BJ (cell line): ENCODE data around the gene SPSB1. TPM values are rescaled to one million over a fixed set of nuclear protein-coding genes. Genes with fewer than 3 reads are reported as not detected.

Source experiments
- CTCF ChIA-PET: fragments of 350-600 bp; formaldehyde crosslinking; extraction: SDS; loops from one replicate; lab custom pipeline; 2021; ENCODE audit warnings: antibody characterized with exemption, inconsistent platforms; lab: Yijun Ruan, JAX
- POLR2A ChIA-PET: fragments of 300-600 bp; sonication (Branson Sonifier 250); formaldehyde crosslinking; extraction: SDS; loops from one replicate; lab custom pipeline; 2021; ENCODE audit warnings: antibody characterized with exemption; lab: Charles Lee
- DNase-seq: peaks from one replicate; pipeline ENCODE4 v3.0.0-alpha.2; 2011; ENCODE audit warnings: low read depth
- H3K27me3 ChIP-seq: 2 replicates; pipeline ENCODE4 v1.6.0; 2011; ENCODE audit warnings: low read length; ENCODE audit not compliant: control insufficient read depth, insufficient read depth
- H3K36me3 ChIP-seq: 2 replicates; pipeline ENCODE4 v1.5.1; 2011; ENCODE audit warnings: low read length; ENCODE audit not compliant: control insufficient read depth, insufficient read depth
- H3K4me3 ChIP-seq: 2 replicates; pipeline ENCODE4 v1.5.1; 2011; ENCODE audit warnings: low read depth, mild to moderate bottlenecking, control low read depth, low read length
- CTCF ChIP-seq: IDR thresholded peaks from 2 replicates; pipeline ENCODE4 v1.5.1; 2011; ENCODE audit warnings: low read depth, mild to moderate bottlenecking, control low read depth, inconsistent platforms, low read length, moderate library complexity; ENCODE audit not compliant: insufficient read depth
- polyA plus RNA-seq: library from polyadenylated mRNA; depleted of rRNA; stranded (reverse); fragments of >200 nt; gene quantifications from 2 replicates; pipeline ENCODE4 v1.2.3, GENCODE V29; 2011

SPSB1 gene
- polyA plus RNA-seq, 1 experiment, result 19.8 TPM

GRCh38 chr1:9319208-9319788 is 26.6 kb downstream of the SPSB1 start:
- no peak for DNase-seq
- ChIA-PET POLR2A (no interaction called here), CTCF (no interaction called here)
- Histone ChIP-seq H3K4me3 (no peak overlapping the region), H3K27me3 (no peaks in the 10 kb centered on the region), H3K36me3 (no peaks in the 10 kb centered on the region; the same call in 1 of the 2 replicates)
- TF ChIP-seq CTCF, result no peak

- CTCF ChIA-PET, result no interaction called here
- POLR2A ChIA-PET, result no interaction called here
- H3K4me3 ChIP-seq, result no peak overlapping the region
- no peak for DNase-seq
- TF ChIP-seq CTCF, result no peak
- no peaks in the 10 kb centered on the region; the same call in 1 of the 2 replicates for H3K36me3 ChIP-seq
- H3K27me3 ChIP-seq, result no peaks in the 10 kb centered on the region
Measured at GRCh38 chr1:9319789-9320519, 27.3 kb downstream of the SPSB1 start.

- TF ChIP-seq CTCF, result no peak
- Histone ChIP-seq H3K27me3 (no peaks in the 10 kb centered on the region), H3K36me3 (no peaks in the 10 kb centered on the region; the same call in 1 of the 2 replicates), H3K4me3 (no peak overlapping the region)
- DNase-seq, result no peak
- ChIA-PET CTCF (no interaction called here), POLR2A (interaction anchor here (0.6 kb wide), 1 partner anchor 74 kb away, joined by 4 read pairs; no protein-coding TSS in a partner anchor)
Measured at GRCh38 chr1:9320520-9321479, 28.1 kb downstream of the SPSB1 start.

- Histone ChIP-seq H3K4me3 (no peak overlapping the region), H3K36me3 (no peaks in the 10 kb centered on the region; the same call in 1 of the 2 replicates), H3K27me3 (no peaks in the 10 kb centered on the region)
- no peak for DNase-seq
- CTCF ChIA-PET, result no interaction called here
- POLR2A ChIA-PET, result interaction anchor here (0.6 kb wide), 1 partner anchor 75 kb away, joined by 4 read pairs; no protein-coding TSS in a partner anchor
- no peak for TF ChIP-seq CTCF
Measured at GRCh38 chr1:9321480-9321849, 28.8 kb downstream of the SPSB1 start.
